D721Med (cell line): Measurements from ENCODE around the gene HOXA7.

ENCODE experiments used
- DNase-seq: peaks from one replicate; pipeline ENCODE4 v3.0.0; 2011; ENCODE audit warnings: low spot score; ENCODE audit not compliant: insufficient read length
- FAIRE-seq: peaks from 2 replicates; lab custom pipeline; 2011; peaks lifted over from hg19 to GRCh38; lab: Jason Lieb, UNC
- CTCF ChIP-seq: IDR thresholded peaks from 2 replicates; pipeline ENCODE4 v1.5.1; 2012; ENCODE audit warnings: mild to moderate bottlenecking, control low read depth; ENCODE audit not compliant: insufficient read depth; ENCODE audit errors: missing control alignments

The HOXA7 gene

DNA sequence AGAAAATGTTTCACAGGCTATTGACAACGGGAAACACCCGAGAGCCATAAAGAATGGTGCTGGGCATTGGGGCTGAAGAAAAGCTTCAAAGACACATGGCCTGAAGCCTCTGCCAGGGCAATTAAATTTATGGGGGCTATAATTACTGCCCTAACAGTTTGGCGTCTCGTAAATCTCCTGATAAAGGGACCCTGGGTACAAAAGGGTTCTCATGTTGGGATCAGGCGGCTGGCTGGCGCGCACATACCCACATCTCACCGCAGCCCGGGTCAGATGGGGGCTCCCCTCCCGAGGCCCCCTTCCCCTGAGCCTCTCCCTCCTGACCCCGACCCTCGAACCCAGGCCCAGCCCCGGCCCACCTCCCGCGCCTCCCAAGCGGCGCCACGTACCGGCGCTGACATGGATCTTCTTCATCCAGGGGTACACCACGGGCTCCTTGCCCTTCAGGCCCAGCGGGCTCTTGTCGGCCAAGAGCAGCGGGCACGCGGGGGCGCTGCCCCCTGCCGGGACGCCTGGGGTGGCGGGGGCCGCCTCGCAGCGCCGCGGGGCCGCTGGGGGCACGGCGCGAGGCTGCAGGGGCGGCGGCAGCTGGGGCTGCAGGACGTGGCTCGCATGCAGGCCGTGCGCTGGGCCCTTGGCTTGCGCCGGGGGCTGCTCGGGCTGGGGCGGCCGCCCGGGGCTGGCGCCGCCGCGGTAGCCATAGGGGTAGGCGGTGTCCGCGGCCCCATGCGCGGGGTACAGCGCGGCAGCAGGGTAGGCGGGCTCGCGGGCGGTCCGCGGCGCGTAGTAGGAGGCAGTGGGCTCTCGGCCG, 26.5 kb downstream of the HOXA7 start:
- no peak for FAIRE-seq
- TF ChIP-seq CTCF: no peak
- DNase-seq: no peak

GRCh38 chr7:27128776-27129728, 27.4 kb downstream of the HOXA7 start:
- no peak for DNase-seq
- FAIRE-seq: no peak
- TF ChIP-seq CTCF: no peak

DNA sequence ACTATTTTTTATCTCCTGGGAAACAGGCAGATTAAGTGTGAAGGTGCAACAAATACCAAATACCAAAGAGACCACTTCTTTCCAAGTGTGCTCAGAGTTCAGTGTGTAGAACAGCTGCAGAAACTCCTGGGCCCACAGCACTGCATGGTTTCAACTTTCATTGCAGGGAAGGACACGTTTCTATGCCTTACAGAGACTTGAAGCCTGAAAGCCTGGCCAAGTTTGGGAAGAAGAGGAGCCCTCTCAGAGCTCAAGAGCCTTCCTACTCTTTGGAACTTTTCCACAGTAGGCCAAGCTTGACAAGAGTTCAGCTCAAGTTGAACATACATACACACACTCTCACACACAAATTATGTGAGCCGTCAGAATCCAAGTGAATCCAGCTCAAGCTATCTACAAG, 28.4 kb downstream of the HOXA7 start:
- FAIRE-seq (no peak), DNase-seq (no peak)

GRCh38 chr7:27126596-27127327, 29.7 kb downstream of the HOXA7 start:
- no peak for DNase-seq
- no peak for FAIRE-seq
- no peak for TF ChIP-seq CTCF

More for the DNA sequence above, 28.4 kb downstream of the HOXA7 start:
- TF ChIP-seq CTCF: no peak

GRCh38 chr7:27125986-27126394, 30.5 kb downstream of the HOXA7 start:
- DNase-seq (no peak), FAIRE-seq (no peak)

More at GRCh38 chr7:27125986-27126394, 30.5 kb downstream of the HOXA7 start:
- TF ChIP-seq CTCF: no peak
